MM.1S (cell line): ENCODE data around the gene ZNF681.

ENCODE experiments used
- DNase-seq: peaks from one replicate; pipeline ENCODE4 v3.0.0-alpha.2; 2015
- H2AFZ ChIP-seq: fragments of 300-600 bp; sonication (generic); 2 replicates; pipeline ENCODE4 v1.6.0; 2016; ENCODE audit warnings: antibody characterized with exemption, low read length
- H3F3A ChIP-seq: fragments of 300-600 bp; sonication (generic); 2 replicates; pipeline ENCODE4 v1.6.1; 2016; ENCODE audit warnings: mild to moderate bottlenecking, antibody characterized with exemption, low read length, moderate library complexity, mixed read lengths; ENCODE audit not compliant: insufficient read depth
- H3K27ac ChIP-seq: fragments of 300-600 bp; sonication (generic); 2 replicates; pipeline ENCODE4 v1.5.1; 2016; ENCODE audit warnings: mild to moderate bottlenecking, low read length
- H3K27me3 ChIP-seq: fragments of 300-600 bp; sonication (generic); replicated peaks from 2 replicates; pipeline ENCODE4 v1.6.0; 2016; ENCODE audit warnings: low read length; ENCODE audit not compliant: insufficient read depth
- H3K36me3 ChIP-seq: fragments of 300-600 bp; sonication (generic); replicated peaks from 2 replicates; pipeline ENCODE4 v1.6.1; 2016; ENCODE audit warnings: mild to moderate bottlenecking, low read length, mixed read lengths; ENCODE audit not compliant: insufficient read depth
- H3K4me1 ChIP-seq: fragments of 300-600 bp; sonication (generic); 2 replicates; pipeline ENCODE4 v1.6.1; 2016; ENCODE audit warnings: low read length, mixed read lengths
- H3K4me2 ChIP-seq: fragments of 300-600 bp; sonication (generic); 2 replicates; pipeline ENCODE4 v1.6.0; 2016; ENCODE audit warnings: low read depth, low read length
- H3K4me3 ChIP-seq: fragments of 300-600 bp; sonication (generic); 2 replicates; pipeline ENCODE4 v1.5.1; 2016; ENCODE audit warnings: low read length, mixed read lengths
- H3K79me2 ChIP-seq: fragments of 300-600 bp; sonication (generic); 2 replicates; pipeline ENCODE4 v1.6.1; 2016; ENCODE audit warnings: mixed run types, low read length, mixed read lengths
- H3K9ac ChIP-seq: fragments of 300-600 bp; sonication (generic); 2 replicates; pipeline ENCODE4 v1.6.1; 2016; ENCODE audit warnings: low read length, mixed read lengths
- H3K9me2 ChIP-seq: fragments of 300-600 bp; sonication (generic); replicated peaks from 2 replicates; pipeline ENCODE4 v1.6.1; 2016; ENCODE audit warnings: mild to moderate bottlenecking, low read length, mixed read lengths; ENCODE audit not compliant: insufficient read depth
- H3K9me3 ChIP-seq: fragments of 300-600 bp; sonication (generic); replicated peaks from 2 replicates; pipeline ENCODE4 v1.6.1; 2016; ENCODE audit warnings: mild to moderate bottlenecking, low read length, mixed read lengths; ENCODE audit not compliant: insufficient read depth
- H4K20me1 ChIP-seq: fragments of 300-600 bp; sonication (generic); 2 replicates; pipeline ENCODE4 v1.6.1; 2016; ENCODE audit warnings: mild to moderate bottlenecking, low read length, moderate library complexity, mixed read lengths; ENCODE audit not compliant: insufficient read depth
- CTCF ChIP-seq: fragments of 300-600 bp; sonication (generic); IDR thresholded peaks from 2 replicates; pipeline ENCODE4 v1.5.1; 2016; ENCODE audit warnings: antibody characterized with exemption, low read length, mixed read lengths
- EZH2 ChIP-seq: fragments of 300-600 bp; sonication (generic); optimal IDR thresholded peaks from 2 replicates; pipeline ENCODE3; 2017; ENCODE audit warnings: low read depth, mild to moderate bottlenecking, antibody characterized with exemption, low read length, mixed read lengths
- EZH2phosphoT487 ChIP-seq: fragments of 300-600 bp; sonication (generic); IDR thresholded peaks from 2 replicates; pipeline ENCODE4 v1.6.1; 2018; ENCODE audit warnings: antibody characterized with exemption, low read length

The ZNF681 gene

GRCh38 chr19:23769691-23770468 is 11.2 kb upstream of the ZNF681 start:
- no peaks in the 10 kb centered on the region for H3K9me3 ChIP-seq
- no peaks in the 10 kb centered on the region for H3K36me3 ChIP-seq
- H3K4me1 ChIP-seq = no peaks in the 10 kb centered on the region
- H3K27me3 ChIP-seq = no peaks in the 10 kb centered on the region
- no peak overlapping the region for H3K4me2 ChIP-seq
- no peaks in the 10 kb centered on the region for H4K20me1 ChIP-seq
- H3K4me3 ChIP-seq = no peak overlapping the region
- no peaks in the 10 kb centered on the region for H3K79me2 ChIP-seq
- no peak for TF ChIP-seq EZH2phosphoT487
- no peak for TF ChIP-seq CTCF
- no peak for TF ChIP-seq EZH2
- no peak overlapping the region for H3K27ac ChIP-seq
- H2AFZ ChIP-seq = no peak overlapping the region
- H3F3A ChIP-seq = no peaks in the 10 kb centered on the region
- no peaks in the 10 kb centered on the region for H3K9me2 ChIP-seq
- no peak for DNase-seq
- no peak overlapping the region for H3K9ac ChIP-seq

GRCh38 chr19:23766951-23767350 is 8.3 kb upstream of the ZNF681 start:
- H3K36me3 ChIP-seq = no peaks in the 10 kb centered on the region
- H3F3A ChIP-seq = no peaks in the 10 kb centered on the region
- H3K9ac ChIP-seq = no peak overlapping the region; the same call in 1 of the 2 replicates
- no peaks in the 10 kb centered on the region for H3K4me1 ChIP-seq
- H3K4me2 ChIP-seq = no peak overlapping the region
- TF ChIP-seq EZH2 (no peak), EZH2phosphoT487 (no peak), CTCF (no peak)
- H3K79me2 ChIP-seq = no peaks in the 10 kb centered on the region
- no peaks in the 10 kb centered on the region for H3K9me2 ChIP-seq
- no peaks in the 10 kb centered on the region for H3K9me3 ChIP-seq
- no peaks in the 10 kb centered on the region for H4K20me1 ChIP-seq
- peak; percentile 53 for DNase-seq
- H3K4me3 ChIP-seq = no peak overlapping the region
- H2AFZ ChIP-seq = no peak overlapping the region
- H3K27me3 ChIP-seq = no peaks in the 10 kb centered on the region
- H3K27ac ChIP-seq = peak overlapping the region; percentile 77; the same call in 1 of the 2 replicates

- DNase-seq = no peak
- no peak overlapping the region for H3K4me3 ChIP-seq
- H3K9me3 ChIP-seq = no peaks in the 10 kb centered on the region
- no peak overlapping the region for H3K4me2 ChIP-seq
- no peaks in the 10 kb centered on the region for H3K36me3 ChIP-seq
- H2AFZ ChIP-seq = no peak overlapping the region
- no peaks in the 10 kb centered on the region for H4K20me1 ChIP-seq
- peaks cover 4% of the 10 kb centered on the region; the same call in 1 of the 2 replicates for H3F3A ChIP-seq
- no peak overlapping the region for H3K9ac ChIP-seq
- H3K79me2 ChIP-seq = no peaks in the 10 kb centered on the region
- no peaks in the 10 kb centered on the region for H3K27me3 ChIP-seq
- no peak for TF ChIP-seq EZH2phosphoT487
- TF ChIP-seq EZH2 = no peak
- TF ChIP-seq CTCF = no peak
- peaks cover 4% of the 10 kb centered on the region for H3K4me1 ChIP-seq
- H3K9me2 ChIP-seq = no peaks in the 10 kb centered on the region
- H3K27ac ChIP-seq = no peak overlapping the region
These were observed 6.1 kb upstream of the ZNF681 start for GRCh38 chr19:23764781-23765180.
